HG03457 (cell line): Measurements from ENCODE around the gene SLC22A17.

Experiments used
- ATAC-seq: cut with Tn5 transposase; IDR thresholded peaks from one replicate; pipeline ENCODE4 v1.9.1; 2021; ENCODE audit warnings: moderate number of reproducible peaks; ENCODE audit not compliant: unreplicated experiment

SLC22A17 gene

GRCh38 chr14:23364164-23365035 lies 11.7 kb upstream of the SLC22A17 start:
- ATAC-seq = no peak

GRCh38 chr14:23362200-23362599 lies 9.5 kb upstream of the SLC22A17 start:
- ATAC-seq = no peak

DNA sequence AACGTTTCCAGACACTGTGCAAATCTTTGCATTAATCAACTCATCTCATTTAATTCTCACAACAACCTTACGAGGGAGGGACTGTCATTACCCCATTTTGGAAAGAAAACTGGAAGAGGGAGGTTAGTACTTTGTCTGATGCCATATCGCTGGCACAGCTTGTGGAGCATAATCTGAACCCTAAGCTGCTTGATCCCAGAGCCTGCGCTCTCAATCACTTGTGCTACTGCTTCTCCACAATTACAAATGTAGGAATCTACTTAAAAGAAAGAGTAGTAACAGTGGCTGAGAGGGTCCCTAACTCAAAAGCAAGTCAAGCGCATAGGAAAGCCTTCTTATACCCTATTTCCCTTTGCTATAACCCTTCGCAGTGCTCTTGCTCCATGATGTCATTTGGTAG lies 9.1 kb upstream of the SLC22A17 start:
- ATAC-seq = no peak

- ATAC-seq = no peak
Observed at GRCh38 chr14:23361320-23361719, 8.6 kb upstream of the SLC22A17 start.

GRCh38 chr14:23360496-23360895 lies 7.8 kb upstream of the SLC22A17 start:
- no peak for ATAC-seq

GRCh38 chr14:23359722-23360447 lies 7.2 kb upstream of the SLC22A17 start:
- ATAC-seq = no peak

GRCh38 chr14:23359167-23359626 lies 6.5 kb upstream of the SLC22A17 start:
- ATAC-seq = no peak

DNA sequence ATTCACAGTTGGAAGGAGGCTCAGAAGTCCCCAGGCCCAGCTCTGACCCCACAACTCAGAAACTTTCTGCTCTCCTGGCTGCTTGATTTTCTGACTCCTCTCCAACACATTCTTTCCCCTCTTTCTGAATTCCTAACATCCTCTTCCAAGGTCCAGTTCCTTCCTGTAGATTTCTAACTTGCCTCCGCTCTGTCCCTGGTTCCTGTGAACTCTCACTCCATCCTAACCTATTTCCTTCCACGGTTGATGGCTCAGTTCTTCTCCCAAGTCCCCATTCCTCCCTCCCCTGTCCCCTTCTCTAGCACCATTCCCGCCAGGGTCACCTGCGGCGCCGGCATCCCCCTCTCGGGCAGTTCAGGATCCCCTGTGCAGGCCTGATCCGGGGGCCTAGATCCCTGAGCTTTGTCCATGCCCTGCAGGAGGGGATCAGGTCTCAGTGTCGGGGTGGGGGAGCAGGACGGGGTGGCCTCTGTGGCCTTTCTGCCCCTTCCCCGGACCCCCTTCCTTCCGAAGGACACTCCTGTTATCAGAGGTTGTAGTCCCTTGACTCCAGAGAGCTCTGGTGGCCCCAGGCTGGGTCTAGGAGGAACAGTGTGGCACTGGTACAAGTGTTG lies 6.0 kb upstream of the SLC22A17 start:
- ATAC-seq = no peak

DNA sequence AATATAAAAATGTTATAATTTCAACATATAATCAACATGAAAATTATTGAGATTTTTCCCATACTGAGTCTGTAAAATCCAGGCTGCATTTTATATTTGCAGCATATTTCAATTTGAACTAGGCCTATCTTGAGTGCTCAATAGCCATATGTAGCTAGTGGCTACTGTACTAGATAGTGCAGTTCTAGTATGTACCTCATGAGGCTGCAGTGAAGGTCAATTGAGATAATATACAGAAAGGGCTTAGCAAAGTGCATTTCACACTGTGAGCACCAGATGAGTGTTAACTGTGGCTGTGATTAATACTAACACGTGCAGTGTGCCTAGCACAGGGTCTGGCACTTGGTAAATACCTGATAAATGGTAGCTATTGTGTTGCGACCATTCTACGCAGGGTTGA lies 5.4 kb upstream of the SLC22A17 start:
- ATAC-seq = no peak

DNA sequence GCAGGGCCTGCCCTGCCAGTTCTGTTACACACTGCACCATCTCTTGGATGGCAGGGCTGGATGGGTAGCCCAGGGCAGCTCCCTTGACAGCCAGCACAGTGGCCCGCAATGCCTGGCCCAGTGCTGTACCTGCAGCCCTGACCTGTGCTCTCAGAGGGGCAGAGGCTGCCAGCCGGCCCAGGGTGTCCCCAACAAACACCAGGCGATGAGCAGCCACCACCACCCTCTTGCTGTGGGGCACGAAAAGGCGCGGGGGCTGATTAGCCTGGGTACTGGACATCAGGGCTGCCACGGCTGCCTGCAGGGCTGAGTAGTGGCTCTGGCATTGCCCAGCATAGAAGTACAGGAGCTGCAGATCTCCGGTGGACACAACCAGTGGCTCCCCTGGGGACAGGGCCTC lies 4.6 kb upstream of the SLC22A17 start:
- no peak for ATAC-seq

GRCh38 chr14:23356662-23357061 lies 4.0 kb upstream of the SLC22A17 start:
- no peak for ATAC-seq

- no peak for ATAC-seq
Observed at GRCh38 chr14:23355871-23356435, 3.3 kb upstream of the SLC22A17 start.

DNA sequence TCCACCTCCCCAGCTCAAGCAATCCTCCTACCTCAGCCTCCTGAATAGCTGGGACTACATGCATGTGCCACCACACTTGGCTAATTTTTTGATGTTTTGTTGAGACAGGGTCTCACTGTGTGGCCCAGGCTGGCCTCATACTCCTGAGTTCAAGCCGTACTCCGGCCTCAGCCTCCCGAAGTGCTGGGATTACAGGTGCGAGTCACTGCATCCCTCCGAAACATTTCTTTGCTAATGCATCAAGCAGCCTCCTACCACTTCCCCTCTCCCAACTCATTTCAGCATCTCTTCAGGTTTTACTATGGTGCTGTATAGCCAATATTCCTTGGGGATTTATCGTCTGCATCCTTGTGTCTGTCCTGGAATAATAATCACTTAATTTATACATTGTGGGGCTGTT lies 2.3 kb upstream of the SLC22A17 start:
- ATAC-seq = no peak

- no peak for ATAC-seq
Observed at GRCh38 chr14:23353433-23353780, 720 bp upstream of the SLC22A17 start.

GRCh38 chr14:23351681-23352505 lies 794 bp downstream of the SLC22A17 start:
- no peak for ATAC-seq

DNA sequence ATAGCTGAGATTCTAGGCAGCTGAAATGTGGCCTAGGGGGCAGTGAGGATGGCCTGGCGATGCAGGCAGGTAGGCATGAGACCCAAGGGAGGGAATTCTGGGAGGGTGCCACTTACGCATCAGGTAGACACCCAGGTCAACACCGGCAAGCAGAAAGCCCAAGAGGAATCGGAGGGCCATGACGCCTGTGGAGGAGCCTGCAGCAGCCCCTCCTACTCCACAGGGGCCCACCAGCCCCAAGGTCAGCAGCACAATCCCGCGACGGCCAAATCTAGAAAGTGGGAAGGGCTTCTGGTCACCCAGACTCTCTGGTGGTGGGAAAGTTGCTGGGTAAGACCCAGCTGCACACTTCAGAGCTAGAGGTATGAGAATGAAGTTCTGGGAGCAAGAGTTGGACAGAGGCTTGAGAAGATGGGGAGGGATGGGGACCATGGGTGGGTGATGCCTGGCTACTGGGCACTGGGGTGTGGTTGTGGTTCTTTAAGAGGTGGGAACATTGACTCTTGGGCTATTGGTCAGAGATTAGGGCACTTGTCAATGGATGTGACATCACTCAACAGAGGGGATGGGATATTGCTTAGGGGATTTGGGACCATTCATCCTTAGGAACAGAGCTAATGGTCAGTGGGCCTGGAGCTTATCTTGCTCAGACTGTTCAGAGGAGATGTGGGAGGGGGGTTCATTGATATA lies 3.4 kb downstream of the SLC22A17 start:
- no peak for ATAC-seq

GRCh38 chr14:23348297-23348655 lies 4.4 kb downstream of the SLC22A17 start:
- ATAC-seq = no peak

GRCh38 chr14:23347406-23348296 lies 5.0 kb downstream of the SLC22A17 start:
- no peak for ATAC-seq
